T-helper 2 cell (primary cell): Measurements from ENCODE around the gene ACSS1.
A peak's percentile ranks its signal among the peaks of the same experiment; 100 is the strongest.

Experiments
- DNase-seq, 5 experiments: peaks; one replicate each; pipeline versions ENCODE4 v3.0.0 to v3.0.0-alpha.2; 2012 to 2022
- total RNA-seq, 2 donors: gene quantifications; one replicate each; lab custom pipeline; 2026; lab: John Stamatoyannopoulos, UW

The ACSS1 gene
- total RNA-seq: 40.8 to 63.2 reads per million in 2 donors

- peak; percentile 47 to 93 (median 65) for DNase-seq
These were observed at the start of gene ACSS1 for GRCh38 chr20:25058051-25058846. ACSS1 (minus strand) TSS chr20:25058139; CDS start chr20:25058102, 37 bp downstream.

GRCh38 chr20:25103526-25103925 lies 45.6 kb upstream of the ACSS1 start:
- DNase-seq: no peak

- DNase-seq: no peak
These were observed 43.0 kb upstream of the ACSS1 start for GRCh38 chr20:25100914-25101313.

- DNase-seq: peak in 1 of 5 experiments; percentile 37
These were observed 41.7 kb upstream of the ACSS1 start for GRCh38 chr20:25099601-25100140.

GRCh38 chr20:25097498-25097897 lies 39.6 kb upstream of the ACSS1 start:
- no peak for DNase-seq

- peak in 3 of 5 experiments; percentile 52 to 97 (median 87) for DNase-seq
These were observed 32.8 kb upstream of the ACSS1 start for GRCh38 chr20:25090492-25091429.

GRCh38 chr20:25089662-25090061 lies 31.7 kb upstream of the ACSS1 start:
- DNase-seq: no peak

GRCh38 chr20:25089096-25089495 lies 31.2 kb upstream of the ACSS1 start:
- no peak for DNase-seq

GRCh38 chr20:25088267-25088666 lies 30.3 kb upstream of the ACSS1 start:
- no peak for DNase-seq

GRCh38 chr20:25087186-25087929 lies 29.4 kb upstream of the ACSS1 start:
- DNase-seq: no peak

GRCh38 chr20:25085756-25086495 lies 28.0 kb upstream of the ACSS1 start:
- DNase-seq: no peak

- DNase-seq: peak in 1 of 5 experiments; percentile 25
These were observed 26.8 kb upstream of the ACSS1 start for GRCh38 chr20:25084626-25085187.

- DNase-seq: peak in 2 of 5 experiments; percentile 49 to 57
These were observed 26.1 kb upstream of the ACSS1 start for GRCh38 chr20:25083773-25084625.

GRCh38 chr20:25083141-25083772 lies 25.3 kb upstream of the ACSS1 start:
- DNase-seq: no peak

- DNase-seq: no peak
These were observed 24.5 kb upstream of the ACSS1 start for GRCh38 chr20:25082498-25082873.

- DNase-seq: peak in 1 of 5 experiments; percentile 8
These were observed 24.0 kb upstream of the ACSS1 start, which contains the start of gene VSX1 for GRCh38 chr20:25081730-25082497. VSX1 (minus strand) TSS chr20:25082141; CDS start chr20:25082096, 45 bp downstream.

- DNase-seq: no peak
These were observed 23.3 kb upstream of the ACSS1 start for GRCh38 chr20:25081065-25081729.

- no peak for DNase-seq
These were observed 21.2 kb upstream of the ACSS1 start for GRCh38 chr20:25079171-25079570.
